HEK293 (cell line): ENCODE data around the gene THSD7A.

Experiments
- HOXC10 ChIP-seq: sonication (generic); formaldehyde crosslinking; IDR thresholded peaks from 2 replicates; pipeline ENCODE4 v1.8.1; 2023; ENCODE audit warnings: mild to moderate bottlenecking, missing genetic modification reagents
- KLF1 ChIP-seq: fragments of 450-650 bp; formaldehyde crosslinking; IDR thresholded peaks from 2 replicates; pipeline ENCODE4 v1.5.1; 2016; ENCODE audit warnings: missing biosample characterization, missing genetic modification characterization
- TCF7L2 ChIP-seq: IDR thresholded peaks from 2 replicates; pipeline ENCODE4 v1.6.1; 2011; ENCODE audit warnings: low read depth, mild to moderate bottlenecking, inconsistent platforms, low read length, moderate library complexity, borderline replicate concordance
- ZBTB17 ChIP-seq: fragments of 450-650 bp; formaldehyde crosslinking; IDR thresholded peaks from 2 replicates; pipeline ENCODE4 v1.5.1; 2016; ENCODE audit warnings: missing biosample characterization, missing genetic modification characterization
- ZNF274 ChIP-seq, 2 experiments: fragments of 200-500 bp in 1 of 2; fragments of 450-650 bp in 1 of 2; sonication (Bioruptor generic) in 1 of 2; formaldehyde crosslinking in 1 of 2; IDR thresholded peaks; 2 replicates each; pipeline versions ENCODE4 v1.5.1 to v1.6.1; 2014 to 2016; ENCODE audit warnings: borderline replicate concordance in 1 of 2, inconsistent platforms in 1 of 2, low read length in 1 of 2, missing biosample characterization in 1 of 2, missing genetic modification characterization in 1 of 2
- ZNF37A ChIP-seq: fragments of 450-650 bp; IDR thresholded peaks from 2 replicates; pipeline ENCODE4 v1.5.1; 2018; ENCODE audit warnings: missing biosample characterization, missing genetic modification characterization
- ZNF571 ChIP-seq: fragments of 450-650 bp; formaldehyde crosslinking; IDR thresholded peaks from 2 replicates; pipeline ENCODE4 v1.5.0; 2017; ENCODE audit warnings: missing biosample characterization, missing genetic modification characterization
- ZNF610 ChIP-seq: fragments of 450-650 bp; formaldehyde crosslinking; IDR thresholded peaks from 2 replicates; pipeline ENCODE4 v1.5.1; 2016; ENCODE audit warnings: missing biosample characterization, missing genetic modification characterization, borderline replicate concordance
- TF ChIP-seq, protein P1 (sequence below): fragments of 450-650 bp; formaldehyde crosslinking; IDR thresholded peaks from 2 replicates; pipeline ENCODE4 v1.5.1; 2016; ENCODE audit warnings: missing biosample characterization, missing genetic modification characterization
- TF ChIP-seq, protein P2 (sequence below): sonication (generic); formaldehyde crosslinking; IDR thresholded peaks from 2 replicates; pipeline ENCODE4 v1.8.1; 2022; ENCODE audit warnings: mild to moderate bottlenecking, moderate library complexity, missing genetic modification reagents
- TF ChIP-seq, protein P3 (sequence below): fragments of 450-650 bp; formaldehyde crosslinking; IDR thresholded peaks from 2 replicates; pipeline ENCODE4 v1.5.1; 2016; ENCODE audit warnings: missing biosample characterization, missing genetic modification characterization
- TF ChIP-seq, protein P4 (sequence below): fragments of 450-650 bp; IDR thresholded peaks from 2 replicates; pipeline ENCODE4 v1.5.1; 2018; ENCODE audit warnings: missing biosample characterization, mild to moderate bottlenecking, missing genetic modification characterization

DNA sequence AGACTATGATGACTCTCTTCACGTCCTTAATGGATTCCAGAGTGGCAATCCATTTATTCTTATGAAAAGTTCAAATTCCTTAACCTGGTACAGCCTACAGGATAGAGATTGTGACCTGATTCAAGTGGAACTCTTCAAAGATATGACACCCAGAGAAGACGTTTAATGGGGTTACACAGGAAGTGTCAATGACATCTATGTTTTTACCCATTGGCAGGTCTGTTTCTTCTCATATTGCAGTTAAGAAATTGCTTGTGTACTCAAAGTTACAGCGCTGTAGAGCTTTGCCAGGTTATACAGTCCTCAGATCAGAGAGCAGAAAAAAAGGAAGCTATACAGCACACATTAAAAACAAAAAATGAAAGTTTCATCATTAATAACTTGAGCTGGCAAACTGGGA is 367.4 kb downstream of the THSD7A start:
- TF ChIP-seq, protein P1, sequence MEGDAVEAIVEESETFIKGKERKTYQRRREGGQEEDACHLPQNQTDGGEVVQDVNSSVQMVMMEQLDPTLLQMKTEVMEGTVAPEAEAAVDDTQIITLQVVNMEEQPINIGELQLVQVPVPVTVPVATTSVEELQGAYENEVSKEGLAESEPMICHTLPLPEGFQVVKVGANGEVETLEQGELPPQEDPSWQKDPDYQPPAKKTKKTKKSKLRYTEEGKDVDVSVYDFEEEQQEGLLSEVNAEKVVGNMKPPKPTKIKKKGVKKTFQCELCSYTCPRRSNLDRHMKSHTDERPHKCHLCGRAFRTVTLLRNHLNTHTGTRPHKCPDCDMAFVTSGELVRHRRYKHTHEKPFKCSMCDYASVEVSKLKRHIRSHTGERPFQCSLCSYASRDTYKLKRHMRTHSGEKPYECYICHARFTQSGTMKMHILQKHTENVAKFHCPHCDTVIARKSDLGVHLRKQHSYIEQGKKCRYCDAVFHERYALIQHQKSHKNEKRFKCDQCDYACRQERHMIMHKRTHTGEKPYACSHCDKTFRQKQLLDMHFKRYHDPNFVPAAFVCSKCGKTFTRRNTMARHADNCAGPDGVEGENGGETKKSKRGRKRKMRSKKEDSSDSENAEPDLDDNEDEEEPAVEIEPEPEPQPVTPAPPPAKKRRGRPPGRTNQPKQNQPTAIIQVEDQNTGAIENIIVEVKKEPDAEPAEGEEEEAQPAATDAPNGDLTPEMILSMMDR (tag by site-specific recombination), result no peak
- TF ChIP-seq, protein P2, sequence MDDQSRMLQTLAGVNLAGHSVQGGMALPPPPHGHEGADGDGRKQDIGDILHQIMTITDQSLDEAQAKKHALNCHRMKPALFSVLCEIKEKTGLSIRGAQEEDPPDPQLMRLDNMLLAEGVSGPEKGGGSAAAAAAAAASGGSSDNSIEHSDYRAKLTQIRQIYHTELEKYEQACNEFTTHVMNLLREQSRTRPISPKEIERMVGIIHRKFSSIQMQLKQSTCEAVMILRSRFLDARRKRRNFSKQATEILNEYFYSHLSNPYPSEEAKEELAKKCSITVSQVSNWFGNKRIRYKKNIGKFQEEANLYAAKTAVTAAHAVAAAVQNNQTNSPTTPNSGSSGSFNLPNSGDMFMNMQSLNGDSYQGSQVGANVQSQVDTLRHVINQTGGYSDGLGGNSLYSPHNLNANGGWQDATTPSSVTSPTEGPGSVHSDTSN (CRISPR knock-in tag), result no peak
- TF ChIP-seq HOXC10 (CRISPR knock-in tag) (no peak), ZNF274 (IDR thresholded peaks at IDR 0.05; ENCODE audit: low read length) (no peak), ZNF274 (tag by site-specific recombination; IDR thresholded peaks at IDR 0.05; ENCODE audit: borderline replicate concordance) (no peak), ZNF610 (tag by site-specific recombination) (no peak), ZNF571 (tag by site-specific recombination) (no peak), ZNF37A (tag by site-specific recombination) (no peak), TCF7L2 (no peak), KLF1 (tag by site-specific recombination) (no peak), ZBTB17 (tag by site-specific recombination) (no peak)
- TF ChIP-seq, protein P3, sequence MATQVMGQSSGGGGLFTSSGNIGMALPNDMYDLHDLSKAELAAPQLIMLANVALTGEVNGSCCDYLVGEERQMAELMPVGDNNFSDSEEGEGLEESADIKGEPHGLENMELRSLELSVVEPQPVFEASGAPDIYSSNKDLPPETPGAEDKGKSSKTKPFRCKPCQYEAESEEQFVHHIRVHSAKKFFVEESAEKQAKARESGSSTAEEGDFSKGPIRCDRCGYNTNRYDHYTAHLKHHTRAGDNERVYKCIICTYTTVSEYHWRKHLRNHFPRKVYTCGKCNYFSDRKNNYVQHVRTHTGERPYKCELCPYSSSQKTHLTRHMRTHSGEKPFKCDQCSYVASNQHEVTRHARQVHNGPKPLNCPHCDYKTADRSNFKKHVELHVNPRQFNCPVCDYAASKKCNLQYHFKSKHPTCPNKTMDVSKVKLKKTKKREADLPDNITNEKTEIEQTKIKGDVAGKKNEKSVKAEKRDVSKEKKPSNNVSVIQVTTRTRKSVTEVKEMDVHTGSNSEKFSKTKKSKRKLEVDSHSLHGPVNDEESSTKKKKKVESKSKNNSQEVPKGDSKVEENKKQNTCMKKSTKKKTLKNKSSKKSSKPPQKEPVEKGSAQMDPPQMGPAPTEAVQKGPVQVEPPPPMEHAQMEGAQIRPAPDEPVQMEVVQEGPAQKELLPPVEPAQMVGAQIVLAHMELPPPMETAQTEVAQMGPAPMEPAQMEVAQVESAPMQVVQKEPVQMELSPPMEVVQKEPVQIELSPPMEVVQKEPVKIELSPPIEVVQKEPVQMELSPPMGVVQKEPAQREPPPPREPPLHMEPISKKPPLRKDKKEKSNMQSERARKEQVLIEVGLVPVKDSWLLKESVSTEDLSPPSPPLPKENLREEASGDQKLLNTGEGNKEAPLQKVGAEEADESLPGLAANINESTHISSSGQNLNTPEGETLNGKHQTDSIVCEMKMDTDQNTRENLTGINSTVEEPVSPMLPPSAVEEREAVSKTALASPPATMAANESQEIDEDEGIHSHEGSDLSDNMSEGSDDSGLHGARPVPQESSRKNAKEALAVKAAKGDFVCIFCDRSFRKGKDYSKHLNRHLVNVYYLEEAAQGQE (tag by site-specific recombination), result no peak
- TF ChIP-seq, protein P4, sequence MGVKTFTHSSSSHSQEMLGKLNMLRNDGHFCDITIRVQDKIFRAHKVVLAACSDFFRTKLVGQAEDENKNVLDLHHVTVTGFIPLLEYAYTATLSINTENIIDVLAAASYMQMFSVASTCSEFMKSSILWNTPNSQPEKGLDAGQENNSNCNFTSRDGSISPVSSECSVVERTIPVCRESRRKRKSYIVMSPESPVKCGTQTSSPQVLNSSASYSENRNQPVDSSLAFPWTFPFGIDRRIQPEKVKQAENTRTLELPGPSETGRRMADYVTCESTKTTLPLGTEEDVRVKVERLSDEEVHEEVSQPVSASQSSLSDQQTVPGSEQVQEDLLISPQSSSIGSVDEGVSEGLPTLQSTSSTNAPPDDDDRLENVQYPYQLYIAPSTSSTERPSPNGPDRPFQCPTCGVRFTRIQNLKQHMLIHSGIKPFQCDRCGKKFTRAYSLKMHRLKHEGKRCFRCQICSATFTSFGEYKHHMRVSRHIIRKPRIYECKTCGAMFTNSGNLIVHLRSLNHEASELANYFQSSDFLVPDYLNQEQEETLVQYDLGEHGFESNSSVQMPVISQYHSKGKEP (tag by site-specific recombination), result no peak
